GM23338 (cell line): Measurements from ENCODE around the gene CARD10. TPM values are rescaled to one million over a fixed set of nuclear protein-coding genes. Genes with fewer than 3 reads are reported as not detected.

Source experiments
- ATAC-seq: fragments of 200-7000 bp; cut with Tn5 transposase; 3 replicates; pipeline ENCODE4 v1.9.1; 2020
- DNase-seq: peaks from one replicate; pipeline ENCODE4 v3.0.0-alpha.2; 2015; ENCODE audit warnings: low spot score
- H2AFZ ChIP-seq: fragments of 200-600 bp; sonication (generic); 2 replicates; pipeline ENCODE4 v1.8.0; 2016; ENCODE audit warnings: antibody characterized with exemption, mild to moderate bottlenecking, moderate library complexity
- H3F3A ChIP-seq: fragments of 200-600 bp; sonication (generic); replicated peaks from 2 replicates; pipeline ENCODE4 v1.8.0; 2017; ENCODE audit warnings: antibody characterized with exemption, mixed run types, low read depth
- H3K27ac ChIP-seq: fragments of 200-600 bp; sonication (generic); 2 replicates; pipeline ENCODE4 v1.6.1; 2016; ENCODE audit warnings: low read depth
- H3K27me3 ChIP-seq: fragments of 200-600 bp; sonication (generic); 2 replicates; pipeline ENCODE4 v1.8.0; 2016; ENCODE audit warnings: mild to moderate bottlenecking, mixed run types, moderate library complexity; ENCODE audit not compliant: insufficient read depth
- H3K36me3 ChIP-seq: fragments of 200-600 bp; sonication (generic); 2 replicates; pipeline ENCODE4 v1.8.0; 2016; ENCODE audit warnings: mild to moderate bottlenecking; ENCODE audit not compliant: insufficient read depth
- H3K4me1 ChIP-seq: fragments of 200-600 bp; sonication (generic); 2 replicates; pipeline ENCODE4 v1.8.0; 2016; ENCODE audit warnings: mild to moderate bottlenecking, moderate library complexity; ENCODE audit not compliant: insufficient read depth
- H3K4me2 ChIP-seq: fragments of 200-600 bp; sonication (generic); 2 replicates; pipeline ENCODE4 v1.7.1; 2017; ENCODE audit warnings: mixed run types
- H3K4me3 ChIP-seq: fragments of 200-600 bp; sonication (generic); 2 replicates; pipeline ENCODE4 v1.6.1; 2016; ENCODE audit warnings: mixed run types
- H3K79me2 ChIP-seq: fragments of 200-600 bp; sonication (generic); replicated peaks from 2 replicates; pipeline ENCODE4 v1.8.0; 2017; ENCODE audit warnings: mild to moderate bottlenecking; ENCODE audit not compliant: insufficient read depth
- H3K9me2 ChIP-seq: fragments of 200-600 bp; sonication (generic); 2 replicates; pipeline ENCODE4 v1.8.0; 2017; ENCODE audit not compliant: insufficient read depth
- H4K20me1 ChIP-seq: fragments of 200-600 bp; sonication (generic); replicated peaks from 2 replicates; pipeline ENCODE4 v1.8.0; 2017; ENCODE audit warnings: mild to moderate bottlenecking; ENCODE audit not compliant: insufficient read depth
- H3K27ac Mint-ChIP-seq: 2 replicates; pipeline ENCODE4 v1.8.0; 2020; ENCODE audit warnings: inconsistent platforms, mild to moderate bottlenecking, moderate library complexity, mixed read lengths
- H3K27me3 Mint-ChIP-seq: 3 replicates; pipeline ENCODE4 v1.8.0; 2022; ENCODE audit warnings: low read depth, mild to moderate bottlenecking, moderate library complexity, mixed read lengths, inconsistent platforms; ENCODE audit not compliant: insufficient read depth, poor library complexity
- H3K36me3 Mint-ChIP-seq: 3 replicates; pipeline ENCODE4 v1.8.0; 2021; ENCODE audit warnings: low read depth, mild to moderate bottlenecking, inconsistent platforms, moderate library complexity, mixed read lengths
- H3K4me1 Mint-ChIP-seq: 3 replicates; pipeline ENCODE4 v1.8.0; 2020; ENCODE audit warnings: mild to moderate bottlenecking, inconsistent platforms, mixed read lengths
- H3K4me3 Mint-ChIP-seq: 3 replicates; pipeline ENCODE4 v1.8.0; 2021; ENCODE audit warnings: moderate library complexity, mild to moderate bottlenecking, inconsistent platforms, mixed read lengths
- H3K9me3 Mint-ChIP-seq: 3 replicates; pipeline ENCODE4 v1.8.0; 2020; ENCODE audit warnings: moderate library complexity, mild to moderate bottlenecking, inconsistent platforms, mixed read lengths
- CREB1 ChIP-seq: fragments of 250-450 bp; sonication (Bioruptor Pico); IDR thresholded peaks from 2 replicates; pipeline ENCODE4 v1.5.0; 2020; ENCODE audit warnings: low read depth, mild to moderate bottlenecking, moderate library complexity
- EZH2 ChIP-seq: fragments of 200-600 bp; sonication (generic); IDR thresholded peaks from one replicate; pipeline ENCODE4 v1.8.0; 2017; ENCODE audit warnings: antibody characterized with exemption, mild to moderate bottlenecking, low read depth; ENCODE audit not compliant: unreplicated experiment
- EZH2phosphoT487 ChIP-seq: fragments of 200-600 bp; sonication (generic); IDR thresholded peaks from one replicate; pipeline ENCODE4 v1.8.1; 2018; ENCODE audit warnings: antibody characterized with exemption; ENCODE audit not compliant: unreplicated experiment
- JUNB ChIP-seq: IDR thresholded peaks from one replicate; pipeline ENCODE4 v1.6.1; 2016; ENCODE audit warnings: antibody characterized with exemption; ENCODE audit not compliant: unreplicated experiment
- POLR2AphosphoS5 ChIP-seq: IDR thresholded peaks from 2 replicates; pipeline ENCODE4 v1.6.1; 2016; ENCODE audit warnings: antibody characterized with exemption, low read depth
- STAT1 ChIP-seq: IDR thresholded peaks from one replicate; pipeline ENCODE4 v1.6.1; 2016; ENCODE audit warnings: antibody characterized with exemption; ENCODE audit not compliant: unreplicated experiment
- ZNF331 ChIP-seq: fragments of 250-450 bp; sonication (Bioruptor Pico); IDR thresholded peaks from 2 replicates; pipeline ENCODE4 v1.5.0; 2020; ENCODE audit warnings: low read depth, mild to moderate bottlenecking, moderate library complexity
- polyA plus RNA-seq: library from polyadenylated mRNA; unstranded; fragments of >200 nt; fragmentation: Nextera tagmentation; extraction: Ambion mirVana; gene quantifications from 2 replicates; pipeline ENCODE4 v1.2.1, GENCODE V29; 2016
- total RNA-seq: library from RNA; depleted of rRNA; stranded (reverse); fragments of >200 nt; shearing (Covaris generic); gene quantifications from 2 replicates; pipeline ENCODE4 v1.2.3, GENCODE V29; 2014
- TF ChIP-seq, protein P1 (sequence below): fragments of 250-450 bp; sonication (Bioruptor Pico); IDR thresholded peaks from 2 replicates; pipeline ENCODE4 v1.5.0; 2020; ENCODE audit warnings: mild to moderate bottlenecking, moderate library complexity
- TF ChIP-seq, protein P2 (sequence below), 2 experiments: fragments of 200-600 bp in 1 of 2; sonication (generic) in 1 of 2; conservative IDR thresholded peaks; 2 replicates each; pipeline versions ENCODE4 v1.5.1 to v1.6.1; 2016 to 2017; ENCODE audit warnings: antibody characterized with exemption in 2 of 2, low read depth in 2 of 2, mild to moderate bottlenecking in 2 of 2, moderate library complexity in 1 of 2
- TF ChIP-seq, protein P3 (sequence below): IDR thresholded peaks from one replicate; pipeline ENCODE4 v1.6.1; 2018; ENCODE audit warnings: antibody characterized with exemption; ENCODE audit not compliant: unreplicated experiment

Gene CARD10
- total and polyA plus RNA-seq, 2 experiments from 2014 or later, result 5.4 to 17.2 TPM

DNA sequence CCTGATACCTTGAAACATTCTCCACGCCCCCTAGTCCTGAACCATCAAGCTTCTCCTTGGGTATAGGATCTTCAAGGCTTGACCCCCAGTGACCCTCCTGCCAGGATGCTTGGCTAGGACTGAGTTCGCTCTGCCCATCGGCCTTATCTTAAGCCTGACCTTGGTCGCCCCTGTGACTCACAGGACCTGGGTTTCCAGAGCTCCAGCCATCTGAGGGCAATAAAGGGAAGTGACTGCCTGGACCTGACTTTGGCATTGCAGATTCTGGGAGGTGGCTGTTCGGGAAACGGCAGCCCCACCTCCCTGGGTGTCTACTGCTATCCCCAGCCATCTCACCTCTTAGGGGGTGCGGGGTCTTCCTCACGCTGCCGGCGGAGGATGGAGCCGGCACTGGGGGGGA is 15.4 kb downstream of the CARD10 start (continued):
- TF ChIP-seq, protein P1, sequence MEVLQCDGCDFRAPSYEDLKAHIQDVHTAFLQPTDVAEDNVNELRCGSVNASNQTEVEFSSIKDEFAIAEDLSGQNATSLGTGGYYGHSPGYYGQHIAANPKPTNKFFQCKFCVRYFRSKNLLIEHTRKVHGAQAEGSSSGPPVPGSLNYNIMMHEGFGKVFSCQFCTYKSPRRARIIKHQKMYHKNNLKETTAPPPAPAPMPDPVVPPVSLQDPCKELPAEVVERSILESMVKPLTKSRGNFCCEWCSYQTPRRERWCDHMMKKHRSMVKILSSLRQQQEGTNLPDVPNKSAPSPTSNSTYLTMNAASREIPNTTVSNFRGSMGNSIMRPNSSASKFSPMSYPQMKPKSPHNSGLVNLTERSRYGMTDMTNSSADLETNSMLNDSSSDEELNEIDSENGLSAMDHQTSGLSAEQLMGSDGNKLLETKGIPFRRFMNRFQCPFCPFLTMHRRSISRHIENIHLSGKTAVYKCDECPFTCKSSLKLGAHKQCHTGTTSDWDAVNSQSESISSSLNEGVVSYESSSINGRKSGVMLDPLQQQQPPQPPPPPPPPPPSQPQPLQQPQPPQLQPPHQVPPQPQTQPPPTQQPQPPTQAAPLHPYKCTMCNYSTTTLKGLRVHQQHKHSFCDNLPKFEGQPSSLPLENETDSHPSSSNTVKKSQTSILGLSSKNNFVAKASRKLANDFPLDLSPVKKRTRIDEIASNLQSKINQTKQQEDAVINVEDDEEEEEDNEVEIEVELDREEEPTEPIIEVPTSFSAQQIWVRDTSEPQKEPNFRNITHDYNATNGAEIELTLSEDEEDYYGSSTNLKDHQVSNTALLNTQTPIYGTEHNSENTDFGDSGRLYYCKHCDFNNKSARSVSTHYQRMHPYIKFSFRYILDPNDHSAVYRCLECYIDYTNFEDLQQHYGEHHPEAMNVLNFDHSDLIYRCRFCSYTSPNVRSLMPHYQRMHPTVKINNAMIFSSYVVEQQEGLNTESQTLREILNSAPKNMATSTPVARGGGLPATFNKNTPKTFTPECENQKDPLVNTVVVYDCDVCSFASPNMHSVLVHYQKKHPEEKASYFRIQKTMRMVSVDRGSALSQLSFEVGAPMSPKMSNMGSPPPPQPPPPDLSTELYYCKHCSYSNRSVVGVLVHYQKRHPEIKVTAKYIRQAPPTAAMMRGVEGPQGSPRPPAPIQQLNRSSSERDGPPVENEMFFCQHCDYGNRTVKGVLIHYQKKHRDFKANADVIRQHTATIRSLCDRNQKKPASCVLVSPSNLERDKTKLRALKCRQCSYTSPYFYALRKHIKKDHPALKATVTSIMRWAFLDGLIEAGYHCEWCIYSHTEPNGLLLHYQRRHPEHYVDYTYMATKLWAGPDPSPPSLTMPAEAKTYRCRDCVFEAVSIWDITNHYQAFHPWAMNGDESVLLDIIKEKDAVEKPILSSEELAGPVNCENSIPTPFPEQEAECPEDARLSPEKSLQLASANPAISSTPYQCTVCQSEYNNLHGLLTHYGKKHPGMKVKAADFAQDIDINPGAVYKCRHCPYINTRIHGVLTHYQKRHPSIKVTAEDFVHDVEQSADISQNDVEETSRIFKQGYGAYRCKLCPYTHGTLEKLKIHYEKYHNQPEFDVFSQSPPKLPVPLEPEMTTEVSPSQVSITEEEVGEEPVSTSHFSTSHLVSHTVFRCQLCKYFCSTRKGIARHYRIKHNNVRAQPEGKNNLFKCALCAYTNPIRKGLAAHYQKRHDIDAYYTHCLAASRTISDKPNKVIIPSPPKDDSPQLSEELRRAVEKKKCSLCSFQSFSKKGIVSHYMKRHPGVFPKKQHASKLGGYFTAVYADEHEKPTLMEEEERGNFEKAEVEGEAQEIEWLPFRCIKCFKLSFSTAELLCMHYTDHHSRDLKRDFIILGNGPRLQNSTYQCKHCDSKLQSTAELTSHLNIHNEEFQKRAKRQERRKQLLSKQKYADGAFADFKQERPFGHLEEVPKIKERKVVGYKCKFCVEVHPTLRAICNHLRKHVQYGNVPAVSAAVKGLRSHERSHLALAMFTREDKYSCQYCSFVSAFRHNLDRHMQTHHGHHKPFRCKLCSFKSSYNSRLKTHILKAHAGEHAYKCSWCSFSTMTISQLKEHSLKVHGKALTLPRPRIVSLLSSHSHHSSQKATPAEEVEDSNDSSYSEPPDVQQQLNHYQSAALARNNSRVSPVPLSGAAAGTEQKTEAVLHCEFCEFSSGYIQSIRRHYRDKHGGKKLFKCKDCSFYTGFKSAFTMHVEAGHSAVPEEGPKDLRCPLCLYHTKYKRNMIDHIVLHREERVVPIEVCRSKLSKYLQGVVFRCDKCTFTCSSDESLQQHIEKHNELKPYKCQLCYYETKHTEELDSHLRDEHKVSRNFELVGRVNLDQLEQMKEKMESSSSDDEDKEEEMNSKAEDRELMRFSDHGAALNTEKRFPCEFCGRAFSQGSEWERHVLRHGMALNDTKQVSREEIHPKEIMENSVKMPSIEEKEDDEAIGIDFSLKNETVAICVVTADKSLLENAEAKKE (CRISPR knock-in tag), result no peak
- TF ChIP-seq POLR2AphosphoS5 (no peak), JUNB (no peak), STAT1 (no peak), EZH2 (no peak)
- TF ChIP-seq, protein P2, sequence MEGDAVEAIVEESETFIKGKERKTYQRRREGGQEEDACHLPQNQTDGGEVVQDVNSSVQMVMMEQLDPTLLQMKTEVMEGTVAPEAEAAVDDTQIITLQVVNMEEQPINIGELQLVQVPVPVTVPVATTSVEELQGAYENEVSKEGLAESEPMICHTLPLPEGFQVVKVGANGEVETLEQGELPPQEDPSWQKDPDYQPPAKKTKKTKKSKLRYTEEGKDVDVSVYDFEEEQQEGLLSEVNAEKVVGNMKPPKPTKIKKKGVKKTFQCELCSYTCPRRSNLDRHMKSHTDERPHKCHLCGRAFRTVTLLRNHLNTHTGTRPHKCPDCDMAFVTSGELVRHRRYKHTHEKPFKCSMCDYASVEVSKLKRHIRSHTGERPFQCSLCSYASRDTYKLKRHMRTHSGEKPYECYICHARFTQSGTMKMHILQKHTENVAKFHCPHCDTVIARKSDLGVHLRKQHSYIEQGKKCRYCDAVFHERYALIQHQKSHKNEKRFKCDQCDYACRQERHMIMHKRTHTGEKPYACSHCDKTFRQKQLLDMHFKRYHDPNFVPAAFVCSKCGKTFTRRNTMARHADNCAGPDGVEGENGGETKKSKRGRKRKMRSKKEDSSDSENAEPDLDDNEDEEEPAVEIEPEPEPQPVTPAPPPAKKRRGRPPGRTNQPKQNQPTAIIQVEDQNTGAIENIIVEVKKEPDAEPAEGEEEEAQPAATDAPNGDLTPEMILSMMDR (conservative IDR thresholded peaks at IDR 0.05; ENCODE audit: low read depth in 2 of 2), result no peak

DNA sequence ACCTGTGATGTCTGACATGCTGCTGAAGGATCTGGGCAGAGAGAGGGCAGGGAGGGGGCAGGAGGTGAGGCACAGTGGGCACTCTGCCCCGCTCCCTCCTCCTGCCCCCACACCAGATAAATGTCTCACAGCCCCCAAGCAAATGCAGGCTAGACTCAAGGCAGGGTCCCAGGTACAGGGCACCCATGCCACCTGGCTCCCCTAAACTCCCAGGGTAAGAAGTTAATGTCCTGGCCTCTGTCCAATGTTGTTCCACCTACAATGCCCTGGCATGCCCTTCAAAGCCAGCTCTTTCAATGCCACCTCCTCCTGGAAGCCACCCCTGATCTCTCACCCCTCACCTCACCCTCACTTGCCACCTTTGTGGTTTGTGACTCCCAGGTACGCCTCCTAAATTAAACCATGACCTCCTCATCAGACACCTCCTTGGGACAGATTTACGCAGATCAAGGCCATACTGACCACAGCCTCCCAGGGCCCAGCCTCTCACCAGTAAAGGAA is 16.0 kb downstream of the CARD10 start:
- peaks cover 12% of the 10 kb centered on the region for H3K27me3 Mint-ChIP-seq
- H3K27me3 ChIP-seq, result no peaks in the 10 kb centered on the region
- H3K79me2 ChIP-seq, result no peaks in the 10 kb centered on the region
- no peak overlapping the region for H3K4me2 ChIP-seq
- no peaks in the 10 kb centered on the region for H3K9me3 Mint-ChIP-seq
- ATAC-seq (no peak), DNase-seq (no peak)
- H3K36me3 Mint-ChIP-seq, result peaks cover 5% of the 10 kb centered on the region; the same call in 2 of the 3 replicates
- peaks cover 9% of the 10 kb centered on the region; the same call in 1 of the 2 replicates for H3K4me1 ChIP-seq
- no peak overlapping the region for H3K4me3 Mint-ChIP-seq
- TF ChIP-seq CREB1 (no peak), EZH2 (no peak), ZNF331 (no peak), JUNB (no peak), EZH2phosphoT487 (no peak)
- TF ChIP-seq, protein P3, sequence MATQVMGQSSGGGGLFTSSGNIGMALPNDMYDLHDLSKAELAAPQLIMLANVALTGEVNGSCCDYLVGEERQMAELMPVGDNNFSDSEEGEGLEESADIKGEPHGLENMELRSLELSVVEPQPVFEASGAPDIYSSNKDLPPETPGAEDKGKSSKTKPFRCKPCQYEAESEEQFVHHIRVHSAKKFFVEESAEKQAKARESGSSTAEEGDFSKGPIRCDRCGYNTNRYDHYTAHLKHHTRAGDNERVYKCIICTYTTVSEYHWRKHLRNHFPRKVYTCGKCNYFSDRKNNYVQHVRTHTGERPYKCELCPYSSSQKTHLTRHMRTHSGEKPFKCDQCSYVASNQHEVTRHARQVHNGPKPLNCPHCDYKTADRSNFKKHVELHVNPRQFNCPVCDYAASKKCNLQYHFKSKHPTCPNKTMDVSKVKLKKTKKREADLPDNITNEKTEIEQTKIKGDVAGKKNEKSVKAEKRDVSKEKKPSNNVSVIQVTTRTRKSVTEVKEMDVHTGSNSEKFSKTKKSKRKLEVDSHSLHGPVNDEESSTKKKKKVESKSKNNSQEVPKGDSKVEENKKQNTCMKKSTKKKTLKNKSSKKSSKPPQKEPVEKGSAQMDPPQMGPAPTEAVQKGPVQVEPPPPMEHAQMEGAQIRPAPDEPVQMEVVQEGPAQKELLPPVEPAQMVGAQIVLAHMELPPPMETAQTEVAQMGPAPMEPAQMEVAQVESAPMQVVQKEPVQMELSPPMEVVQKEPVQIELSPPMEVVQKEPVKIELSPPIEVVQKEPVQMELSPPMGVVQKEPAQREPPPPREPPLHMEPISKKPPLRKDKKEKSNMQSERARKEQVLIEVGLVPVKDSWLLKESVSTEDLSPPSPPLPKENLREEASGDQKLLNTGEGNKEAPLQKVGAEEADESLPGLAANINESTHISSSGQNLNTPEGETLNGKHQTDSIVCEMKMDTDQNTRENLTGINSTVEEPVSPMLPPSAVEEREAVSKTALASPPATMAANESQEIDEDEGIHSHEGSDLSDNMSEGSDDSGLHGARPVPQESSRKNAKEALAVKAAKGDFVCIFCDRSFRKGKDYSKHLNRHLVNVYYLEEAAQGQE, result no peak
- H3K4me1 Mint-ChIP-seq, result peaks cover 35% of the 10 kb centered on the region
- no peaks in the 10 kb centered on the region for H3K9me2 ChIP-seq
- H3K4me3 ChIP-seq, result no peak overlapping the region
- no peaks in the 10 kb centered on the region for H3K36me3 ChIP-seq
- H3K27ac Mint-ChIP-seq, result no peak overlapping the region; the same call in 1 of the 2 replicates
- H3F3A ChIP-seq, result no peaks in the 10 kb centered on the region
- H4K20me1 ChIP-seq, result no peaks in the 10 kb centered on the region
- H3K27ac ChIP-seq, result no peak overlapping the region
- no peak overlapping the region for H2AFZ ChIP-seq
